Sigmoid colon (tissue), 4 donors: ENCODE measurements around the gene PSAP.

Experiments used
- CTCF ChIP-seq, 4 experiments: fragments of 450-650 bp in 3 of 4; fragments of 200-600 bp in 1 of 4; IDR thresholded peaks; one replicate each; pipeline ENCODE4 v1.5.1; 2016 to 2019; ENCODE audit warnings: antibody characterized with exemption in 4 of 4, mild to moderate bottlenecking in 3 of 4, moderate library complexity in 2 of 4
- EP300 ChIP-seq, 4 donors: sonication (generic); formaldehyde crosslinking; IDR thresholded peaks; one replicate each; pipeline ENCODE4 v1.6.1; 2017; ENCODE audit warnings: antibody characterized with exemption in 4 of 4
- POLR2A ChIP-seq, 2 donors: fragments of 450-650 bp; IDR thresholded peaks; one replicate each; pipeline ENCODE4 v1.6.1; 2016; ENCODE audit warnings: antibody characterized with exemption in 2 of 2, mild to moderate bottlenecking in 2 of 2, moderate library complexity in 2 of 2
- POLR2AphosphoS5 ChIP-seq, 4 donors: sonication (generic); formaldehyde crosslinking; IDR thresholded peaks; one replicate each; pipeline ENCODE4 v1.6.1; 2017; ENCODE audit warnings: antibody characterized with exemption in 4 of 4

GRCh38 chr10:71797533-71798307 is 53.3 kb downstream of the PSAP start:
- TF ChIP-seq CTCF (IDR thresholded peaks at IDR 0.05) (no peak), EP300 (IDR thresholded peaks at IDR 0.05) (no peak), POLR2A (IDR thresholded peaks at IDR 0.05) (no peak), POLR2AphosphoS5 (IDR thresholded peaks at IDR 0.05) (no peak)
